ENCODE data around the gene RNF19B. TPM values are rescaled to one million over a fixed set of nuclear protein-coding genes. Genes with fewer than 3 reads are reported as not detected.

Gene RNF19B
- polyA plus RNA-seq, 1 donor = 9.1 TPM

DNA sequence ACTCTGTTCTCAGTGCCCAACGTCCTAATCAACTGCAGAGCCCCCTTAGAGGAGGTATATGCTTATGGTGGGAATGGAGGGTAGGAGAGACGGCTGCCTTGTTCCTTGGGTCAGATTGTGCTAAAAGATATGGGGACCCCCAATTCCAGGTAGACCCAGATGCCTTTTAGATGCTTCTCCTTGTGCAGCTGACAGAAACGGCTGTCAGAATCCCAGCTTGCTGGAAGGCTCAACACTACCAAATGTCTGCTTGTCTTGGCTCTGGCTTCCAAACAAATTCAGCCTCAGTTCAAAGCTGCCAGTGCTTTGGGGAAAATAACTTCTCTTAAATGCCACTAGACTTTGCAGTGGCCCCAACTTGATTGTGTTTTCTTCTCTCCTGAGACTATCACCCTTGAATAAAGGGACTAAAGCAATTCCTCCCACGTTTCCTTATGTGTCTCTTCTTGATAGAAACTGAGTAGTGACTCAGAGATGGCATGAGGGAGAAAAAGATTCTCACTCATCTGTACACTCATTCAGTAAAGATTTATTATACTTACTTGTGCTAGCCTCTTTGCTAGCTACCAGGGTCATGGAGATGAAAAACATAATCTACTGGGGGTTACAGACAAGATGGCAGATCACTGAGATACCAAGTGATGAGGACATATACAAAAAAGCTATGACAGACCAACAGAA, 3.4 kb upstream of the RNF19B start:
- no peak for DNase-seq (ENCODE audit: low read depth)

- no peak for DNase-seq (ENCODE audit: low read depth)
These were observed 2.3 kb upstream of the RNF19B start for GRCh38 chr1:32966900-32967299.

- no peak for DNase-seq (ENCODE audit: low read depth)
These were observed 690 bp upstream of the RNF19B start for GRCh38 chr1:32965251-32965747.

GRCh38 chr1:32963746-32964460, 706 bp downstream of the RNF19B start:
- DNase-seq (ENCODE audit: low read depth) = no peak

GRCh38 chr1:32962248-32962896, 2.2 kb downstream of the RNF19B start:
- no peak for DNase-seq (ENCODE audit: low read depth)

- no peak for DNase-seq (ENCODE audit: low read depth)
These were observed 3.7 kb downstream of the RNF19B start for GRCh38 chr1:32960819-32961355.

- DNase-seq (ENCODE audit: low read depth) = no peak
These were observed 4.3 kb downstream of the RNF19B start for GRCh38 chr1:32960342-32960741.

DNA sequence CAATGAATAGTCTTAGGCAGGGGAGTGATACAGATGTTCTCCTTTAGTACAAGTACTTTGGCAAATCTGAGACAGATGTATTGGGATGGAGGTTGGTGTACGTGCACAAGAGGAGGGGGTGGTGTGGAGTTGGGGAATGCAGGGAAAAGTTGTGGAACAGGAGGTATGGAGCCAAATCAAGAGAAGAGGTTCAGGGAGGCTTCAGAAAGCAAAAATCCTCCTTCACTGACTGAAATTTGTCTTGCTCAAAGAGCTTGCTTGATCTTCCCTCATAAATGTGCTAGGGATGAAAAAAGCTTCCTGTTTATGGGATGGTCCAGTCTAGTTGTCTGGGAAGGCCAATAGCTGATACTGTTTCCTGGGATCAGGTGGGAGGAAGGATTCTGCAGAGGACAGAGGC, 5.8 kb downstream of the RNF19B start:
- DNase-seq (ENCODE audit: low read depth) = no peak

GRCh38 chr1:32957017-32957416, 7.6 kb downstream of the RNF19B start:
- DNase-seq (ENCODE audit: low read depth) = no peak

DNA sequence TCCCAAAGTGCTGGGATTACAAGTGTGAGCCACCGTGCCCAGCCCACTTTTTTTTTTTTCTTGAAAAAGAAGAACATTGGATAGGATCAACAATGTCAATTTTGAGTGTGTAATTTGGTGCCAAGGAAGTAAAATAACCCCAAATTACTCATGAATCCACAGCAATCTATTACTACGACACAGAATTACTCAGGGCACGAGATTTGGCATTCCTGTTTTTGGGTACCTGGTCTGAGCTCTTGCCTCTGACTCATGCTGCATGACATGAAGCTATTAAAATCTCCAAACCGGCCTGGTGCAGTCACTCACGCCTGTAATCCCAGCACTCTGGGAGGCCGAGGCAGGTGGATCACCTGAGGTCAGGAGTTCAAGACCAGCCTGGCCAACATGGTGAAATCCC, 10.4 kb downstream of the RNF19B start:
- DNase-seq (ENCODE audit: low read depth) = no peak

DNA sequence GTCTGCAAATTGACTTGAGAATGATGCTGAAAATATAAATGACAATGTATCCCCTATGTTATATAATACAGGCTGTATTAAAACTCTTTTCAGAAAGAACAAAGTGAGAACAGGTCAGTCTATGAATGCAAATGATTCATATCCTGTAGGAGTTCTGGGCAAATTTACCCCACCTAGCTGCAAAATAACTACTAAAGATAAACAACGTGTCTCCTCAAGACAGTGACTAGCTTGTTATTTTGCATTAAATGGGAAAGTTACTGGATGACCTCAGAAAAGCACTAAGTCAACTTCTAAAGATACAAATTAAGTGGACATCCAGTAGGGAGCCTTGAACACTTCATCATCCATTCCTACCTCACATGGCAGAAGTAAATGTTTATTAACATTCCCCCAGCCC, 11.1 kb downstream of the RNF19B start:
- no peak for DNase-seq (ENCODE audit: low read depth)

DNA sequence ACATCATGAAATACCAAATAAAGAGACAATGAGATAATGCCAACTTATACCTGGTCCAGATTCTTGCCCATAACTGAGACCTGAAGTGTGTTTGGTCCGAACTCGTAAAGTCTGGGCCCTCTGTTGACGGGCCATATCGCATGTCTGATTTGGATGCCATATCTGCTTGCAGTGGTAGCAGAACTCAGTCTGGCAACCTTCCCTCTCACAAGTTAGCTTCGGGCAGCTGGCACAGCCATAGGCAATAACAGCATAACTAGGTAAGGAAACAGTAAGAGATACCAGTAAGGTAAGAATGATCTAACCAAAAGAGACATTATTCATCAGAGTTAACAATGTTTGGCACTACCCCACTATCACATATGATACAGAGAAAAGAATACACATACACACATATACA, 15.1 kb downstream of the RNF19B start:
- no peak for DNase-seq (ENCODE audit: low read depth)

- no peak for DNase-seq (ENCODE audit: low read depth)
These were observed 15.7 kb downstream of the RNF19B start for GRCh38 chr1:32948905-32949304.

DNA sequence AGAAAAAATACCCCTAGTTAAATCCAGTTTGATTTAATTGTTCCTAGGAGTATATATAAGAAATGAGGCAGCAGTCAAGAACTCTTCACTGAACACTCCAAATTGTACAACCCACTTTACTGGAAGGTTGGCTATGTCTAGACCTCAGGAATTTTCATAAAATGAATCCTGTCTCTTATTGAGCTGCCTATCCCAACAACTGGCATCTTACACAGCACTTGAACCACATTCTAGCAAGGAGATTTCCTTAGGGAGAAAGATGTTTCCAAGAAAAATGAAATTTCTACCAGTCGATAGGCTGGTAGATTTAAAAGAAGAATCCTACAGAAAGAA, 16.3 kb downstream of the RNF19B start:
- no peak for DNase-seq (ENCODE audit: low read depth)

- DNase-seq (ENCODE audit: low read depth) = no peak
These were observed 16.8 kb downstream of the RNF19B start for GRCh38 chr1:32947669-32948389.

DNA sequence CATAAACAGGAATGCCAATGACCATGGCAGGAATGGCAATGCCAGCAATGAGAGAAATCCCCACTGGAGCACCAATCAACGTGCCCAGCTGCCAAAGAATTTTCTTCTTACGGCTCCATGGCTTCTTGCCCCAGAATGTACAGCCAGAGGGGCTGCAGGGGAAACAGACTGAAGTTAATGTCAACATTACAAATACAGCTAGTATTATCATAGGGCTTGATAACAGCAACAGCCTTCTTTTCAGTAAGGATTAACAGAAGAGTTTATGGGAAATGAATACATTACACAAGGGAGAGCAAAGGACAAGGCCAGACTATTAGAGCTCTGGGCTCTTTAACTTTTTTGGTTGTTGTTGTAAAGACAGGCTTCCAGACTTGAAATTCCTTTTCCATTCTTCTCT, 18.2 kb downstream of the RNF19B start:
- no peak for DNase-seq (ENCODE audit: low read depth)

GRCh38 chr1:32944180-32944579, 20.4 kb downstream of the RNF19B start:
- no peak for DNase-seq (ENCODE audit: low read depth)

- DNase-seq (ENCODE audit: low read depth) = no peak
These were observed 24.8 kb downstream of the RNF19B start for GRCh38 chr1:32939655-32940371.

DNA sequence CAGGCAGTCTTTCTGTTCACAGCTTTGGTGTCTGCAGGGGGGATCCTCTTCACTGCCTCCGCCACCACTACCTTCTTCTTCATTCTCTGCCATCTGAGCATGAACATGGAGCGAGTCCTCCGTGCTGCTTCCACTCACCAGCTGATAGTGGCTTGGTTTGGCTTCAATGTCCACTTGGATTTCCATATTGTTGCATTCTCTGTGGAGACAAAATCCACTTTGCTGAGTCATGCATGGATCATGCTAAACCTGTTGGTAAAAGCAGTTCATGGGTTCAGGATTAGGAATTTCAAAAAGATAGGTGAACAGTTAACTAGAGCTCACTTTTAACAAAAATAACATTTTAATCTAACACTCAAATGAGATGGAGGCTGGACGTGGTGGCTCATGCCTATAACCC, 27.5 kb downstream of the RNF19B start:
- no peak for DNase-seq (ENCODE audit: low read depth)

DNA sequence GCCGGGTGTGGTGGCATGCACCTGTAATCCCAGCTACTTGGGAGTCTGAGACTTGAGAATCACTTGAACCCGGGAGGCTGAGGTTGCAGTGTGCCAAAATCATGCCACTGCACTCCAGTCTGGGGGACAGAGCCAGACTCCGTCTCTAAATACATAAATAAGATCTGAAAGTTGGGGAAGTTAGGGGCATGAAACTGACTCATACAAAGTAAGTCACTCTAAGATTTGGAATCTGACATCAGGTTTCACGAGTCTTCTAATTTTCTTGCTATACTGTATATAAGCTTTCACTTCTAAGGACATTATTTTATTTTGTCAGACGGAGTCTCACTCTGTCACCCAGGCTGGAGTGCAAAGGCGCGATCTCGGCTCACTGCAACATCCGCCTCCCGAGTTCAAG, 30.1 kb downstream of the RNF19B start:
- no peak for DNase-seq (ENCODE audit: low read depth)

DNA sequence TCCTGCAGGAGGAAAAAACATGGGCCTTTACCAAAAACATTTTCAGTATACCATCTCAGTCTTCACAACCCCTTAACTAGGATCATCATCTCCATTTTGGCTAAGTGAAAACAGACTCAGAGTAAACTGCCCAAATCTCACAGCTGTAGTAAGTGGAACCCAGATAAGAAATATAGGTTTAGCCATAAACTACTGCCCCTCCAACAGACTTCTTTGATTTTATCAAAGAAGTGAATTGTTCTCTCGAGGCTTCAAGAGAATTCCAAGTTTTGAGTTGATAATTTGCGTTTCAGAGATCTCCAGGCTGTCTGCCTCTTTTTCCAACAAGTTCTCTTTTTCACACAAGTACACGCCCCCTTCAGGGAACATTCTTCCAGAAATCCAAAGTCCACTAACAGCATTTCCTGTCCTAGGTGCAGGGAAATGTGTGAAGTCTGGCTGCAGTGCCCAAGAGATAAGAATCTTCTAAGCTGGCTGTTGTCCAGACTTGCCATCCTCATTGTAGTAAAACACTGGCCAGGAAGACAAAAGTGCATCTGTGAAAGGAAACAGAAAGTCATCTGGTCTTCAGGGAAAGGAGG, 30.8 kb downstream of the RNF19B start:
- DNase-seq (ENCODE audit: low read depth) = no peak
